BJ (cell line): ENCODE results near the gene ANO7. TPM values are rescaled to one million over a fixed set of nuclear protein-coding genes. Genes with fewer than 3 reads are reported as not detected.

ENCODE experiments used
- CTCF ChIA-PET: fragments of 350-600 bp; formaldehyde crosslinking; extraction: SDS; loops from one replicate; lab custom pipeline; 2021; ENCODE audit warnings: antibody characterized with exemption, inconsistent platforms; lab: Yijun Ruan, JAX
- POLR2A ChIA-PET: fragments of 300-600 bp; sonication (Branson Sonifier 250); formaldehyde crosslinking; extraction: SDS; loops from one replicate; lab custom pipeline; 2021; ENCODE audit warnings: antibody characterized with exemption; lab: Charles Lee
- DNase-seq: peaks from one replicate; pipeline ENCODE4 v3.0.0-alpha.2; 2011; ENCODE audit warnings: low read depth
- H3K27me3 ChIP-seq: 2 replicates; pipeline ENCODE4 v1.6.0; 2011; ENCODE audit warnings: low read length; ENCODE audit not compliant: control insufficient read depth, insufficient read depth
- H3K36me3 ChIP-seq: 2 replicates; pipeline ENCODE4 v1.5.1; 2011; ENCODE audit warnings: low read length; ENCODE audit not compliant: control insufficient read depth, insufficient read depth
- H3K4me3 ChIP-seq: 2 replicates; pipeline ENCODE4 v1.5.1; 2011; ENCODE audit warnings: low read depth, mild to moderate bottlenecking, control low read depth, low read length
- CTCF ChIP-seq: IDR thresholded peaks from 2 replicates; pipeline ENCODE4 v1.5.1; 2011; ENCODE audit warnings: low read depth, mild to moderate bottlenecking, control low read depth, inconsistent platforms, low read length, moderate library complexity; ENCODE audit not compliant: insufficient read depth
- polyA plus RNA-seq: library from polyadenylated mRNA; depleted of rRNA; stranded (reverse); fragments of >200 nt; gene quantifications from 2 replicates; pipeline ENCODE4 v1.2.3, GENCODE V29; 2011

Gene ANO7
- polyA plus RNA-seq, 1 experiment, result 0.74 TPM

DNA sequence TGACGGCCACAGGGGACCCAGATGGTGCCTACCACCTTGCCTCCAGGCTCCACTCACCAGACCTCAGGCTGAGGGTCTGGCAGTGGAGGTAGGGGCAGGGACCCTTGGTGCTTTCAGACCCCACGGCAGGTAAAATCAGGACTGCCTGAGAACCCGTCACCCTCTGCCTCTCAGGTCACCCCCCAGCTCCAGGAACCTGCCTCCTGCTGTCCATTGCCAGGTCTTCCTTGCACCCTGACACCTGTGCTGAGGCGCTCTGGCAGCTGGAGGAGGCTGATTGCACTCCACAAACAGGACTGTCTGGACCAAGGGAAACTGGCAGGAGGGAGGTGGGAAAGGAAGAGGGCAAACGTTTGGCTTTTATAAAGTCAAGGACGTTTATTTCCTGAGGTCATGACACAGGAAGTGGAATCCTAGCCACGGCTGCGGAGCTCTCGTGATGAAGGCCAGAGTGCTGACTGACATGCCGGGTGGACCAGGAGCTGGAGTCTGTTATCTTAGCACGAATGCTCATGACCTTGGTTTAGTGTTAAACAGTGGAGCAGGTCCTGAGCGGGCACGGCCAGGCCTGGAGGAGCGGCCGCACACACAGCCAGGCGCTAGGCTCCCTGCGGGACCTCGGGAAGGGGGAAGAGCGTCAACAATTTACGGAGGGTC, 40.5 kb downstream of the ANO7 start:
- DNase-seq, result no peak
- POLR2A ChIA-PET, result no interaction called here
- no peak overlapping the region for H3K4me3 ChIP-seq
- no peak for TF ChIP-seq CTCF
- H3K27me3 ChIP-seq, result no peaks in the 10 kb centered on the region
- peaks cover 64% of the 10 kb centered on the region for H3K36me3 ChIP-seq
- CTCF ChIA-PET, result interaction anchor here (0.5 kb wide), 1 partner anchor 134 kb away, joined by 6 read pairs; no protein-coding TSS in a partner anchor

DNA sequence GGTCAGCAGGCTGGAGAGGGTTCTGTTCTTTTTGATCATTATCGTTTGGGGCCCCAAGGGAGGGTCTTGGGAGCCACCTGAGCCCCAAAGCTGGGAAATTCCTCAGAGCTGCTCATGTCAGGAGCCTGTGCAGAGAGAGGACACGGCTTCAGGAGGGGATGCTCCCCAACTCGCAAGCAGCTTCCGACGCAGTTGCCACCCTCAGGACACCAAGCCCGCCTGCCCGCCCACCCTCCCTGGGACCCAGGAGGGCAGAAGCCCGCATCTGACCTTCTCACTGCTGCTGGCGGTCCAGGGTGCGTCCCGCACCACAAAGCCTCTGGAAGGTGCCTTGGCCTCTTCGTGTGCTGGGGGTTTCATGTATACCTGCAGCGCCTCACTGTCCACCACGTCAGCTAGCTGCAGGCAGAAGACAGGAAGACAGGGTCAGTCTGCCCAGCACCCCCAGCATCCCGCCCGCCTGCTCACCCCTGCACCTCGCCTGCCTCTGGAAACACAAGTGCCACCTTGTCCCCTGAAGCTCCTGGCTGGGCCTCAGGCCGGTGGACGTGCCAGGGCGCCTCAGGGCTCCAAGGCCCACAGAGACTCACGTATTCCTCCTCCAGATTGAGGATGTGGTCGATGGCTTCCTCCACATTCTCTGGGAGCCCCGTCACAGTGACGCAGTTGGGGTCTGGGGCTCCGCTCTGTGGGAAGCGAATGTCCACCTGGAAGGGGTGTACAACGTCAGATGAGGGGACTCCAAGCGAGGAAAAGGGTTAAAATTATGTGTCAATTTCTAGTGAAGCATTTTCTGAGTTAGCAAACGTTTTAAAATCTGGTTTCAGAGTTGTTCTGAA, 41.3 kb downstream of the ANO7 start:
- CTCF ChIA-PET, result no interaction called here
- peaks cover 69% of the 10 kb centered on the region for H3K36me3 ChIP-seq
- no peak for TF ChIP-seq CTCF
- H3K27me3 ChIP-seq, result no peaks in the 10 kb centered on the region
- H3K4me3 ChIP-seq, result no peak overlapping the region
- POLR2A ChIA-PET, result no interaction called here
- DNase-seq, result no peak

- no peak for DNase-seq
- POLR2A ChIA-PET, result no interaction called here
- CTCF ChIA-PET, result no interaction called here
- Histone ChIP-seq H3K27me3 (no peaks in the 10 kb centered on the region), H3K36me3 (peaks cover 74% of the 10 kb centered on the region), H3K4me3 (no peak overlapping the region)
- TF ChIP-seq CTCF, result no peak
Observed at GRCh38 chr2:241230435-241230834, 42.0 kb downstream of the ANO7 start.

- no peak overlapping the region for H3K4me3 ChIP-seq
- DNase-seq, result no peak
- H3K36me3 ChIP-seq, result peaks cover 78% of the 10 kb centered on the region
- no peaks in the 10 kb centered on the region for H3K27me3 ChIP-seq
- ChIA-PET CTCF (no interaction called here), POLR2A (no interaction called here)
- TF ChIP-seq CTCF, result no peak
Observed at GRCh38 chr2:241232736-241233575, 44.5 kb downstream of the ANO7 start.
